Right atrium auricular region (tissue), 2 donors: ENCODE results near the gene CHMP1A. TPM values are rescaled to one million over a fixed set of nuclear protein-coding genes. Genes with fewer than 3 reads are reported as not detected.

Source experiments
- DNase-seq: peaks from one replicate; pipeline ENCODE4 v3.0.0-alpha.2; 2019; ENCODE audit warnings: low spot score
- H3K27ac ChIP-seq, 2 donors: fragments of 200-600 bp; sonication (generic); 1 replicate in 1 of 2; 2 replicates in 1 of 2; pipeline ENCODE4 v1.5.1; 2016 to 2019
- H3K27me3 ChIP-seq, 2 donors: fragments of 200-600 bp; sonication (generic); one replicate each; pipeline versions ENCODE4 v1.5.1 to v1.6.0; 2017 to 2019
- H3K36me3 ChIP-seq: fragments of 200-600 bp; sonication (generic); one replicate; pipeline ENCODE4 v1.5.1; 2016
- H3K4me1 ChIP-seq, 2 donors: fragments of 200-600 bp; sonication (generic); one replicate each; pipeline versions ENCODE4 v1.5.1 to v1.6.0; 2017 to 2019
- H3K4me3 ChIP-seq, 2 donors: fragments of 200-600 bp; sonication (generic); 1 replicate in 1 of 2; 2 replicates in 1 of 2; pipeline ENCODE4 v1.5.1; 2017 to 2019; ENCODE audit warnings: mild to moderate bottlenecking in 1 of 2, moderate library complexity in 1 of 2
- H3K9me3 ChIP-seq, 2 donors: fragments of 200-600 bp; sonication (generic); one replicate each; pipeline ENCODE4 v1.5.1; 2019
- CTCF ChIP-seq, 2 donors: fragments of 200-600 bp; sonication (generic); IDR thresholded peaks; one replicate each; pipeline ENCODE4 v1.5.1; 2019; ENCODE audit warnings: antibody characterized with exemption in 2 of 2
- total RNA-seq, 2 donors: library from RNA; depleted of rRNA; stranded (reverse); fragments of >200 nt; gene quantifications; one replicate each; pipeline ENCODE4 v1.1.0, GENCODE V29; 2016

Gene CHMP1A
- total RNA-seq, 2 donors from 2014 or later = 39.0 to 73.3 TPM

- DNase-seq = no peak
- no peaks in the 10 kb centered on the region for H3K27me3 ChIP-seq
- TF ChIP-seq CTCF (IDR thresholded peaks at IDR 0.05) = no peak
- no peaks in the 10 kb centered on the region for H3K4me1 ChIP-seq
- H3K4me3 ChIP-seq = no peak overlapping the region
- no peaks in the 10 kb centered on the region for H3K9me3 ChIP-seq
- H3K36me3 ChIP-seq = no peaks in the 10 kb centered on the region
- H3K27ac ChIP-seq = no peak overlapping the region
Observed at GRCh38 chr16:89615176-89615575, 42.3 kb downstream of the CHMP1A start.

- TF ChIP-seq CTCF (IDR thresholded peaks at IDR 0.05) = no peak
- Histone ChIP-seq H3K9me3 (no peaks in the 10 kb centered on the region), H3K27me3 (no peaks in the 10 kb centered on the region), H3K4me3 (no peak overlapping the region), H3K4me1 (no peaks in the 10 kb centered on the region), H3K27ac (no peak overlapping the region), H3K36me3 (no peaks in the 10 kb centered on the region)
- no peak for DNase-seq
Observed at GRCh38 chr16:89613954-89614459, 43.5 kb downstream of the CHMP1A start.

GRCh38 chr16:89613231-89613953 lies 44.1 kb downstream of the CHMP1A start, which contains the start of gene DPEP1:
Gene DPEP1 (plus strand): TSS chr16:89613642. CDS start chr16:89630411, 16,769 bp downstream.
- Histone ChIP-seq H3K4me1 (no peaks in the 10 kb centered on the region), H3K27ac (no peak within 1 kb of the TSS)
- no peak for DNase-seq

GRCh38 chr16:89612415-89613166 lies 44.9 kb downstream of the CHMP1A start:
- no peak for DNase-seq
- H3K4me3 ChIP-seq = no peak overlapping the region
- H3K27ac ChIP-seq = no peak overlapping the region
- H3K4me1 ChIP-seq = no peaks in the 10 kb centered on the region
- H3K36me3 ChIP-seq = no peaks in the 10 kb centered on the region
- H3K27me3 ChIP-seq = no peaks in the 10 kb centered on the region
- TF ChIP-seq CTCF (IDR thresholded peaks at IDR 0.05) = no peak
- no peaks in the 10 kb centered on the region for H3K9me3 ChIP-seq

More at GRCh38 chr16:89613231-89613953, 44.1 kb downstream of the CHMP1A start, which contains the start of gene DPEP1:
- TF ChIP-seq CTCF (IDR thresholded peaks at IDR 0.05) = no peak
- H3K9me3 ChIP-seq = no peaks in the 10 kb centered on the region
- H3K36me3 ChIP-seq = no peaks in the 10 kb centered on the region
- no peaks in the 10 kb centered on the region for H3K27me3 ChIP-seq
- no peak within 1 kb of the TSS for H3K4me3 ChIP-seq

GRCh38 chr16:89610108-89610453 lies 47.4 kb downstream of the CHMP1A start:
- no peak for TF ChIP-seq CTCF (IDR thresholded peaks at IDR 0.05)
- Histone ChIP-seq H3K4me3 (no peak overlapping the region), H3K27ac (no peak overlapping the region), H3K27me3 (no peaks in the 10 kb centered on the region), H3K36me3 (no peaks in the 10 kb centered on the region), H3K9me3 (no peaks in the 10 kb centered on the region), H3K4me1 (no peaks in the 10 kb centered on the region)
- DNase-seq = no peak
